Keratinocyte (primary cell): ENCODE measurements around the gene PTBP3. TPM values are rescaled to one million over a fixed set of nuclear protein-coding genes. Genes with fewer than 3 reads are reported as not detected.

Source experiments
- DNase-seq: peaks from one replicate; pipeline ENCODE4 v3.0.0-alpha.2; 2011; ENCODE audit warnings: low read depth, missing footprints, low spot score
- FAIRE-seq: peaks from 2 replicates; lab custom pipeline; 2011; peaks lifted over from hg19 to GRCh38; lab: Jason Lieb, UNC
- H2AFZ ChIP-seq: 2 replicates; pipeline ENCODE4 v1.6.0; 2012; ENCODE audit warnings: low read length, control low read depth, inconsistent platforms; ENCODE audit not compliant: control insufficient read depth
- H3K27ac ChIP-seq: 2 replicates; pipeline ENCODE4 v1.5.1; 2011; ENCODE audit warnings: low read length; ENCODE audit not compliant: control insufficient read depth, insufficient read depth
- H3K27me3 ChIP-seq: 3 replicates; pipeline ENCODE4 v1.6.0; 2011; ENCODE audit warnings: low read length; ENCODE audit not compliant: control insufficient read depth, insufficient read depth; ENCODE audit errors: extremely low read depth
- H3K36me3 ChIP-seq, 2 experiments: 2 replicates in 1 of 2; 3 replicates in 1 of 2; pipeline ENCODE4 v1.5.1; 2011; ENCODE audit warnings: low read length in 2 of 2, mild to moderate bottlenecking in 1 of 2; ENCODE audit not compliant: control insufficient read depth in 2 of 2, insufficient read depth in 2 of 2; ENCODE audit errors: extremely low read depth in 1 of 2
- H3K4me1 ChIP-seq: 3 replicates; pipeline ENCODE4 v1.5.1; 2011; ENCODE audit warnings: low read length; ENCODE audit not compliant: control insufficient read depth, insufficient read depth; ENCODE audit errors: extremely low read depth
- H3K4me2 ChIP-seq: 3 replicates; pipeline ENCODE4 v1.6.0; 2011; ENCODE audit warnings: low read depth, low read length; ENCODE audit not compliant: control insufficient read depth, insufficient read depth; ENCODE audit errors: extremely low read depth
- H3K4me3 ChIP-seq, 3 experiments: fragments of 200-600 bp in 1 of 3; sonication (generic) in 1 of 3; 2 replicates in 2 of 3; 3 replicates in 1 of 3; pipeline ENCODE4 v1.5.1; 2011 to 2016; ENCODE audit warnings: low read length in 3 of 3, mild to moderate bottlenecking in 3 of 3, control low read depth in 2 of 3, inconsistent platforms in 1 of 3, low read depth in 1 of 3, mixed read lengths in 1 of 3, mixed run types in 1 of 3, moderate library complexity in 1 of 3; ENCODE audit not compliant: control insufficient read depth in 2 of 3, insufficient read depth in 2 of 3; ENCODE audit errors: extremely low read depth in 1 of 3
- H3K79me2 ChIP-seq: 2 replicates; pipeline ENCODE4 v1.6.0; 2012; ENCODE audit warnings: low read length; ENCODE audit not compliant: control insufficient read depth, insufficient read depth
- H3K9ac ChIP-seq: 3 replicates; pipeline ENCODE4 v1.6.0; 2011; ENCODE audit warnings: low read length; ENCODE audit not compliant: control insufficient read depth, insufficient read depth; ENCODE audit errors: extremely low read depth
- H3K9me1 ChIP-seq: 3 replicates; pipeline ENCODE4 v1.6.0; 2011; ENCODE audit warnings: low read length; ENCODE audit not compliant: control insufficient read depth, insufficient read depth; ENCODE audit errors: extremely low read depth
- H3K9me3 ChIP-seq: 2 replicates; pipeline ENCODE4 v1.5.1; 2012; ENCODE audit warnings: low read depth, low read length; ENCODE audit not compliant: control insufficient read depth
- H4K20me1 ChIP-seq: 3 replicates; pipeline ENCODE4 v1.6.0; 2011; ENCODE audit warnings: low read length; ENCODE audit not compliant: control insufficient read depth, insufficient read depth; ENCODE audit errors: extremely low read depth
- EZH2 ChIP-seq: IDR thresholded peaks from one replicate; pipeline ENCODE4 v1.6.1; 2012; ENCODE audit warnings: inconsistent platforms, mild to moderate bottlenecking, low read length, moderate library complexity
- dilution Hi-C: fragments of 300-500 bp; cut with MboI; formaldehyde crosslinking; loops from one replicate; pipeline ENCODE4 v1.7.0; 2020; ENCODE audit warnings: low sequenced_read_pairs; ENCODE audit not compliant: extremely low pct_ligation_motif_present
- polyA plus RNA-seq, 5 experiments: library from polyadenylated mRNA; depleted of rRNA in 3 of 5; stranded (reverse) in 3 of 5; stranded (forward) in 1 of 5; unstranded in 1 of 5; fragments of >200 nt; gene quantifications; 1 replicate in 1 of 5; 2 replicates in 3 of 5; 3 replicates in 1 of 5; pipeline versions ENCODE4 v1.2.1 to v1.2.3, GENCODE V29; 2011 to 2012; ENCODE audit warnings: missing spikeins in 2 of 5, low read depth in 1 of 5, low replicate concordance in 1 of 5
- TF ChIP-seq, protein P1 (sequence below), 3 experiments: IDR thresholded peaks in 1 of 3; conservative IDR thresholded peaks in 1 of 3; optimal IDR thresholded peaks in 1 of 3; 2 replicates in 2 of 3; 3 replicates in 1 of 3; pipeline versions ENCODE3 to v1.5.1; 2011; ENCODE audit warnings: low read length in 3 of 3, mild to moderate bottlenecking in 3 of 3, moderate library complexity in 2 of 3, control low read depth in 1 of 3, inconsistent platforms in 1 of 3; ENCODE audit not compliant: insufficient read depth in 2 of 3; ENCODE audit errors: extremely low read depth in 1 of 3

PTBP3 gene
- polyA plus RNA-seq, 1 donor (not counting 4 experiments of a cell fraction or from before 2014, with no cell fraction given) = 51.0 TPM

DNA sequence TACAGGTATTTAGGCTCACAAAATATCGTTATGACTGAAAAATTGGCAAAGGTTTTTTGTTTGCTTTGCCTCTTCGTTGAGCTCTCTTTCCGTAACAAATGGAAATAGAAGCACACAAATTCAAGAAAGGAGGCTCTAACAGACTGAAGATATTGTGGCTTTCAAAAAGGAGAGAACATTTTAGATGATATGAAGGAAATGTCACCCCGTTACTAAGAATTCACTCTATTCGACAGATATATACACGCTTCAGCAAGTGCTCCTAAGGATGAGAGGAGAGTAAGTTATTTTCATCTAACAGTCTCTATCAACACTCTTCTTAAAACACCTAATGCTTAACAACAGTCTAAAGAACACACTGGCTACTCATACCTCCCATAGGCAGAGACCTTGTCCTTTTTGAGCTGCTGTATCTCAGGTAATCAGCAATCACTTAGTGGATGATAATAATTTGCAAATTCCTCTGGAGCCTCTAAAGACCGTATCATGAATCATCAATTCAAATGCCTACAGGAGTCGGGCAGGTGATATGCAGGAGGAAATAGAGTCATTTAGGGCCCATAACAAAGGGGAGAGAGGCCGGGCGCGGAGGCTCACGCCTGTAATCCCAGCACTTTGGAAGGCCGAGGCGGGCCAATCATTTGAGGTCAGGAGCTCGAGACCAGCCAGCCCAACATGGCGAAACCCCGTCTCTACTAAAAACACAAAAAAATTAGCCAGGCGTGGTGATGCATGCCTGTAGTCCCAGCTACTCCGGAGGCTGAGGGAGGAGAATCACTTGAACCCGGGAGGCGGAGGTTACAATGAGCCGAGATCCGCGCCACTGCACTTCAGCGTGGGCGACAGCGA lies 45.1 kb upstream of the PTBP3 start:
- no peak for FAIRE-seq
- no peak for TF ChIP-seq EZH2
- TF ChIP-seq, protein P1, sequence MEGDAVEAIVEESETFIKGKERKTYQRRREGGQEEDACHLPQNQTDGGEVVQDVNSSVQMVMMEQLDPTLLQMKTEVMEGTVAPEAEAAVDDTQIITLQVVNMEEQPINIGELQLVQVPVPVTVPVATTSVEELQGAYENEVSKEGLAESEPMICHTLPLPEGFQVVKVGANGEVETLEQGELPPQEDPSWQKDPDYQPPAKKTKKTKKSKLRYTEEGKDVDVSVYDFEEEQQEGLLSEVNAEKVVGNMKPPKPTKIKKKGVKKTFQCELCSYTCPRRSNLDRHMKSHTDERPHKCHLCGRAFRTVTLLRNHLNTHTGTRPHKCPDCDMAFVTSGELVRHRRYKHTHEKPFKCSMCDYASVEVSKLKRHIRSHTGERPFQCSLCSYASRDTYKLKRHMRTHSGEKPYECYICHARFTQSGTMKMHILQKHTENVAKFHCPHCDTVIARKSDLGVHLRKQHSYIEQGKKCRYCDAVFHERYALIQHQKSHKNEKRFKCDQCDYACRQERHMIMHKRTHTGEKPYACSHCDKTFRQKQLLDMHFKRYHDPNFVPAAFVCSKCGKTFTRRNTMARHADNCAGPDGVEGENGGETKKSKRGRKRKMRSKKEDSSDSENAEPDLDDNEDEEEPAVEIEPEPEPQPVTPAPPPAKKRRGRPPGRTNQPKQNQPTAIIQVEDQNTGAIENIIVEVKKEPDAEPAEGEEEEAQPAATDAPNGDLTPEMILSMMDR (optimal IDR thresholded peaks at IDR 0.05 in 1 of 3, IDR thresholded peaks at IDR 0.05 in 1 of 3, conservative IDR thresholded peaks at IDR 0.05 in 1 of 3; ENCODE audit: extremely low read depth in 1 of 3, insufficient read depth in 2 of 3, low read length in 3 of 3) = no peak
- Histone ChIP-seq H3K36me3 (no peaks in the 10 kb centered on the region), H3K4me2 (peak overlapping the region; percentile 98), H2AFZ (peak overlapping the region; percentile 96), H3K4me3 (peak overlapping the region; percentile 90 to 97 (median 95)), H3K9me1 (no peaks in the 10 kb centered on the region), H3K9me3 (no peaks in the 10 kb centered on the region), H3K27ac (peak overlapping the region; percentile 92), H4K20me1 (no peaks in the 10 kb centered on the region), H3K27me3 (no peaks in the 10 kb centered on the region), H3K9ac (peak overlapping the region; percentile 93), H3K4me1 (peaks cover 22% of the 10 kb centered on the region), H3K79me2 (peaks cover 14% of the 10 kb centered on the region)
- DNase-seq = no peak
- dilution Hi-C loops = no loop called here

DNA sequence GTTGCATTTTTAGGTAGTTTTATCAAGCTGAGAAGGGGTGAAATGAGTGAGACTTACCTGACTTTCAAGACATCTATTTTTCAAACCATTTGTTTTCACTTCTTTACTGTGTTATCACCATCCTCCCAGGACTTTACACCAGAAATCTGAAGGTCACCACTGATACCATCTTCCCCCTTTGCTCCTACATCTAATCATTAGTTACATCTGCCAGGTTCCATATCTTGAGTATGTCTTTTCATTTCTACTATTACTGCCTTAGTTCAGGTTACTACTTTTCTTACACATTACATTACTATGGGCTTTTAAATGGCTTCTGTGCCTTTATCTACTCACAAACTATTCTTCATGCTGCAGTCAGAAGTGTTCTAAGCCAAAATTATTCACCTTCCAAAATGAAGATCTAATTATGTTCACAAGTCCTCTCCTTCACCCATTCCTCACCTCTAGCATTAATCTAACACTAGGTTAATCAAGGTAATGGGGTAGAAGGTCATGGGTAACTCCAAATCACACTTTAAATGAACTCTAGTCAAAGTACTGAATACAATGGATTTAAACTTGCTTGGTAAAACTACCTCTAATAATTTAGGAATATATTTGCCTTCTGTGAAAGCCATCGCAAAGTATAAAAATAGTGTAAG lies 44.4 kb upstream of the PTBP3 start:
- Histone ChIP-seq H4K20me1 (no peaks in the 10 kb centered on the region), H3K9ac (no peak overlapping the region), H3K4me1 (peaks cover 22% of the 10 kb centered on the region), H3K9me3 (no peaks in the 10 kb centered on the region), H3K4me2 (peak overlapping the region; percentile 98), H3K79me2 (peaks cover 12% of the 10 kb centered on the region), H3K27ac (no peak overlapping the region), H3K4me3 (peak overlapping the region in 1 of 3 experiments; percentile 18), H3K27me3 (no peaks in the 10 kb centered on the region), H3K9me1 (no peaks in the 10 kb centered on the region), H3K36me3 (no peaks in the 10 kb centered on the region), H2AFZ (no peak overlapping the region)
- dilution Hi-C loops = no loop called here
- DNase-seq (no peak), FAIRE-seq (no peak)
- no peak for TF ChIP-seq EZH2
- TF ChIP-seq, protein P1 (optimal IDR thresholded peaks at IDR 0.05 in 1 of 3, IDR thresholded peaks at IDR 0.05 in 1 of 3, conservative IDR thresholded peaks at IDR 0.05 in 1 of 3; ENCODE audit: extremely low read depth in 1 of 3, insufficient read depth in 2 of 3, low read length in 3 of 3) = no peak
